H1 (cell line): Measurements from ENCODE around the gene SLC35D2. TPM values are rescaled to one million over a fixed set of nuclear protein-coding genes. Genes with fewer than 3 reads are reported as not detected.

Experiments
- CTCF ChIA-PET: fragments of 300-600 bp; sonication (Branson Sonifier 250); formaldehyde crosslinking; loops from one replicate; lab custom pipeline; 2021; ENCODE audit not compliant: partially characterized antibody; lab: Charles Lee
- POLR2A ChIA-PET: fragments of 300-600 bp; sonication (Branson Sonifier 250); formaldehyde crosslinking; loops from one replicate; lab custom pipeline; 2021; ENCODE audit warnings: inconsistent platforms; ENCODE audit not compliant: partially characterized antibody; lab: Charles Lee
- DNase-seq, 2 experiments: peaks; one replicate each; pipeline versions ENCODE4 v3.0.0 to v3.0.0-alpha.2; 2010 to 2022; ENCODE audit warnings: low spot score in 2 of 2, low read depth in 1 of 2, mixed read lengths in 1 of 2
- FAIRE-seq: peaks from 2 replicates; lab custom pipeline; 2011; peaks lifted over from hg19 to GRCh38; lab: Jason Lieb, UNC
- H2AFZ ChIP-seq: 2 replicates; pipeline ENCODE4 v1.8.1; 2012; ENCODE audit warnings: low read length, inconsistent platforms
- H2AK5ac ChIP-seq: 2 replicates; pipeline ENCODE4 v1.6.1; 2013; ENCODE audit warnings: low read depth, low read length
- H2BK120ac ChIP-seq: replicated peaks from 2 replicates; pipeline ENCODE3; 2013; ENCODE audit warnings: low read depth, low read length, inconsistent platforms
- H2BK12ac ChIP-seq: 2 replicates; pipeline ENCODE4 v1.6.1; 2013; ENCODE audit warnings: low read depth, low read length
- H2BK15ac ChIP-seq: 2 replicates; pipeline ENCODE4 v1.6.1; 2013; ENCODE audit warnings: low read length
- H2BK20ac ChIP-seq: 2 replicates; pipeline ENCODE4 v1.6.1; 2013; ENCODE audit warnings: low read length
- H2BK5ac ChIP-seq: 2 replicates; pipeline ENCODE4 v1.6.1; 2013; ENCODE audit warnings: low read depth, low read length
- H3K14ac ChIP-seq: 2 replicates; pipeline ENCODE4 v1.6.1; 2013; ENCODE audit warnings: inconsistent platforms; ENCODE audit not compliant: insufficient read length
- H3K18ac ChIP-seq: 2 replicates; pipeline ENCODE4 v1.6.1; 2013; ENCODE audit warnings: low read length; ENCODE audit errors: extremely low read depth
- H3K23ac ChIP-seq: 2 replicates; pipeline ENCODE4 v1.6.1; 2013; ENCODE audit warnings: inconsistent platforms; ENCODE audit not compliant: insufficient read length
- H3K23me2 ChIP-seq: 2 replicates; pipeline ENCODE4 v1.6.1; 2013; ENCODE audit warnings: low read depth, low read length
- H3K27ac ChIP-seq: 2 replicates; pipeline ENCODE4 v1.6.1; 2011; ENCODE audit warnings: low read depth, low read length, inconsistent platforms
- H3K27me3 ChIP-seq, 4 experiments: replicated peaks in 1 of 4; 1 replicate in 1 of 4; 2 replicates in 3 of 4; pipeline versions ENCODE4 v1.6.1 to v1.8.1; 2011 to 2013; ENCODE audit warnings: low read length in 3 of 4, mild to moderate bottlenecking in 3 of 4, inconsistent platforms in 2 of 4, mixed read lengths in 2 of 4, moderate library complexity in 1 of 4; ENCODE audit not compliant: control insufficient read depth in 3 of 4, insufficient read depth in 3 of 4; ENCODE audit errors: extremely low read depth in 1 of 4
- H3K36me3 ChIP-seq, 4 experiments: 2 replicates each; pipeline versions ENCODE4 v1.6.1 to v1.8.1; 2011 to 2013; ENCODE audit warnings: mild to moderate bottlenecking in 4 of 4, low read length in 3 of 4, moderate library complexity in 2 of 4, control low read depth in 1 of 4, inconsistent platforms in 1 of 4; ENCODE audit not compliant: insufficient read depth in 4 of 4, control insufficient read depth in 2 of 4
- H3K4ac ChIP-seq: replicated peaks from 2 replicates; pipeline ENCODE3; 2013; ENCODE audit warnings: low read length, low read depth, mixed read lengths, inconsistent platforms; ENCODE audit not compliant: insufficient read length
- H3K4me1 ChIP-seq, 4 experiments: replicated peaks in 1 of 4; 1 replicate in 1 of 4; 2 replicates in 3 of 4; pipeline versions ENCODE4 v1.6.1 to v1.8.1; 2011 to 2013; ENCODE audit warnings: low read length in 3 of 4, inconsistent platforms in 2 of 4, mixed read lengths in 1 of 4; ENCODE audit not compliant: insufficient read depth in 4 of 4, control insufficient read depth in 3 of 4
- H3K4me2 ChIP-seq, 2 experiments: 2 replicates each; pipeline versions ENCODE4 v1.6.1 to v1.8.1; 2011 to 2013; ENCODE audit warnings: low read depth in 2 of 2, low read length in 2 of 2, control low read depth in 1 of 2, inconsistent platforms in 1 of 2, mild to moderate bottlenecking in 1 of 2; ENCODE audit not compliant: insufficient read depth in 1 of 2
- H3K4me3 ChIP-seq, 4 experiments: fragments of 200-600, 300-600 bp in 1 of 4; sonication (generic), shearing (Covaris generic), sonication (Bioruptor Twin) in 1 of 4; 2 replicates each; pipeline versions ENCODE4 v1.5.1 to v1.8.1; 2011 to 2016; ENCODE audit warnings: low read length in 4 of 4, low read depth in 3 of 4, control low read depth in 2 of 4, inconsistent platforms in 2 of 4, mild to moderate bottlenecking in 2 of 4, mixed read lengths in 1 of 4, moderate library complexity in 1 of 4; ENCODE audit not compliant: insufficient read depth in 2 of 4; ENCODE audit errors: extremely low read depth in 1 of 4
- H3K56ac ChIP-seq: replicated peaks from 2 replicates; pipeline ENCODE3; 2013; ENCODE audit warnings: low read depth, mild to moderate bottlenecking, mixed read lengths, low read length, inconsistent platforms; ENCODE audit not compliant: insufficient read length
- H3K79me1 ChIP-seq: 2 replicates; pipeline ENCODE4 v1.6.1; 2013; ENCODE audit warnings: low read depth, low read length, control low read depth
- H3K79me2 ChIP-seq, 2 experiments: 2 replicates each; pipeline versions ENCODE4 v1.6.1 to v1.8.1; 2012 to 2013; ENCODE audit warnings: low read length in 2 of 2, mild to moderate bottlenecking in 2 of 2, inconsistent platforms in 1 of 2; ENCODE audit not compliant: insufficient read depth in 2 of 2, control insufficient read depth in 1 of 2
- H3K9ac ChIP-seq, 4 experiments: replicated peaks in 1 of 4; 1 replicate in 1 of 4; 2 replicates in 3 of 4; pipeline versions ENCODE4 v1.6.1 to v1.8.1; 2011 to 2013; ENCODE audit warnings: low read depth in 3 of 4, low read length in 3 of 4, control low read depth in 2 of 4, mild to moderate bottlenecking in 2 of 4, moderate library complexity in 2 of 4, inconsistent platforms in 1 of 4; ENCODE audit errors: extremely low read depth in 1 of 4
- H3K9me3 ChIP-seq, 2 experiments: 2 replicates each; pipeline versions ENCODE4 v1.6.1 to v1.8.1; 2012 to 2013; ENCODE audit warnings: mild to moderate bottlenecking in 2 of 2, moderate library complexity in 2 of 2, control low read depth in 1 of 2, inconsistent platforms in 1 of 2, low read depth in 1 of 2, low read length in 1 of 2, mixed read lengths in 1 of 2; ENCODE audit not compliant: insufficient read depth in 2 of 2
- H4K20me1 ChIP-seq, 2 experiments: replicated peaks in 1 of 2; 2 replicates each; pipeline versions ENCODE3 to v1.8.1; 2011 to 2013; ENCODE audit warnings: inconsistent platforms in 2 of 2, low read length in 2 of 2, mild to moderate bottlenecking in 1 of 2; ENCODE audit not compliant: insufficient read depth in 2 of 2, control insufficient read depth in 1 of 2
- H4K5ac ChIP-seq: 2 replicates; pipeline ENCODE4 v1.6.1; 2013; ENCODE audit warnings: low read length, low read depth, mixed read lengths, inconsistent platforms; ENCODE audit not compliant: insufficient read length
- H4K8ac ChIP-seq: 2 replicates; pipeline ENCODE4 v1.8.0; 2013; ENCODE audit warnings: mild to moderate bottlenecking, moderate library complexity, low read length, inconsistent platforms; ENCODE audit not compliant: insufficient read depth; ENCODE audit errors: extremely low read depth
- H4K91ac ChIP-seq: replicated peaks from 2 replicates; pipeline ENCODE3; 2013; ENCODE audit warnings: low read length, mixed read lengths, inconsistent platforms; ENCODE audit not compliant: insufficient read length
- BCL11A ChIP-seq, 2 experiments: IDR thresholded peaks; one replicate each; pipeline ENCODE4 v1.6.1; 2011; ENCODE audit warnings: low read depth in 2 of 2, low read length in 2 of 2, mild to moderate bottlenecking in 2 of 2
- CEBPB ChIP-seq: IDR thresholded peaks from 2 replicates; pipeline ENCODE4 v1.6.1; 2012; ENCODE audit warnings: low read depth, low read length
- CTBP2 ChIP-seq: IDR thresholded peaks from 2 replicates; pipeline ENCODE4 v1.7.0; 2011; ENCODE audit warnings: borderline replicate concordance, mild to moderate bottlenecking, moderate library complexity, mixed read lengths, low read length; ENCODE audit not compliant: insufficient read depth, insufficient read length
- GTF2F1 ChIP-seq: IDR thresholded peaks from 2 replicates; pipeline ENCODE4 v1.6.1; 2012; ENCODE audit warnings: low read depth, low read length, improper control_type of control experiment, borderline replicate concordance
- JUN ChIP-seq: IDR thresholded peaks from 2 replicates; pipeline ENCODE4 v1.6.1; 2011; ENCODE audit warnings: low read depth, mild to moderate bottlenecking, improper control_type of control experiment, low read length
- KDM5A ChIP-seq: fragments of 200-600 bp; IDR thresholded peaks from 2 replicates; pipeline ENCODE4 v1.7.1; 2012; ENCODE audit warnings: mild to moderate bottlenecking, low read length, inconsistent platforms, mixed read lengths
- POU5F1 ChIP-seq: IDR thresholded peaks from 2 replicates; pipeline ENCODE4 v1.6.1; 2011; ENCODE audit warnings: low read depth, mild to moderate bottlenecking, low read length, moderate library complexity
- RNF2 ChIP-seq: fragments of 200-900, 300-1000 bp; sonication (generic); IDR thresholded peaks from 2 replicates; pipeline ENCODE4 v1.7.1; 2016; ENCODE audit warnings: borderline replicate concordance, low read depth, mild to moderate bottlenecking, antibody characterized with exemption, low read length; ENCODE audit not compliant: poor library complexity, severe bottlenecking; ENCODE audit errors: missing control alignments
- RXRA ChIP-seq: IDR thresholded peaks from 2 replicates; pipeline ENCODE4 v1.6.1; 2011; ENCODE audit warnings: low read depth, mild to moderate bottlenecking, low read length, moderate library complexity; ENCODE audit not compliant: insufficient read depth
- SP2 ChIP-seq: IDR thresholded peaks from 2 replicates; pipeline ENCODE4 v1.6.1; 2012; ENCODE audit warnings: mild to moderate bottlenecking, low read length, inconsistent platforms
- TAF1 ChIP-seq: IDR thresholded peaks from 2 replicates; pipeline ENCODE4 v1.6.1; 2011; ENCODE audit warnings: mild to moderate bottlenecking, low read depth, low read length
- ZNF274 ChIP-seq: IDR thresholded peaks from 2 replicates; pipeline ENCODE4 v1.7.0; 2012; ENCODE audit warnings: low read length, borderline replicate concordance; ENCODE audit errors: extremely low read depth
- WGBS, 2 experiments: shearing (Covaris generic) in 1 of 2; methylation state at CpG; one replicate each; pipeline versions ENCODE4 v1.1.6 to v1.1.7; 2013 to 2015; ENCODE audit warnings: low lambda C conversion rate in 2 of 2, mixed read lengths in 2 of 2, inconsistent platforms in 1 of 2, low coverage in 1 of 2, missing lambda C conversion rate in 1 of 2; ENCODE audit not compliant: insufficient replicate concordance in 2 of 2, insufficient coverage in 1 of 2, insufficient read length in 1 of 2; ENCODE audit errors: extremely low coverage in 1 of 2, missing lambda C conversion rate in 1 of 2; 5-methylcytosine and 5-hydroxymethylcytosine counted together
- polyA plus RNA-seq, 7 experiments: library from polyadenylated mRNA; depleted of rRNA in 3 of 7; stranded (reverse) in 5 of 7; unstranded in 2 of 7; fragments of >200 nt in 5 of 7; fragments of 200-250 nt in 2 of 7; gene quantifications; 1 replicate in 5 of 7; 2 replicates in 1 of 7; 4 replicates in 1 of 7; pipeline versions ENCODE4 v1.2.1 to v1.2.3, GENCODE V29; 2011 to 2013; ENCODE audit warnings: missing spikeins in 2 of 7, mixed read lengths in 2 of 7
- total RNA-seq: library from RNA; stranded (reverse); fragmentation: NEBNext Ultra II Directional; extraction: Animal tissue kit (Norgen Biotek cat#: 25700); gene quantifications from 2 replicates; pipeline ENCODE4 v1.2.1, GENCODE V29; 2021
- TF ChIP-seq, protein P1 (sequence below): IDR thresholded peaks from 2 replicates; pipeline ENCODE4 v1.6.1; 2012; ENCODE audit warnings: inconsistent platforms

Gene SLC35D2
- total and polyA plus RNA-seq, 2 of the 8 experiments (the other 6 are each of a cell fraction or from before 2014, with no cell fraction given) = 9.6 to 11.5 TPM

DNA sequence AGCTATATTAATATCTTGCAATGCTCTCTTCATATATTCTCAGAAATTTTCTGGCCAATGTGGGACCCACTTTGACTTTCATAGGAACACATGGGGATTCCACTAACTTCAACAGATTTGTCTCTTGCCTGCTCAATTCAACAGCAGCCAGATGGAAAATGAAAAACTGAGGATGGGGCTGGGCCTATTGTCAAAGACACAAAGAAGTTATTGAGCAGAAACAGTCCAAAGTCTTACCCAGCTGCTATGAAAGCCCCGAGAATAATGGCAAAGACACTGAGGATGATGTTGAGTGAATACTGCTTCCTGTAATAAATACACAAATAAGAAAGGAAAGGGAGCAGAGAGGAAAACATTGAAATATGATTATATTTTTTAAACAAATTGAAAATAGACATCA lies 32.6 kb downstream of the SLC35D2 start:
- Histone ChIP-seq H3K4me2 (no peak overlapping the region), H2AFZ (no peak overlapping the region), H2AK5ac (no peak overlapping the region), H3K9me3 (peaks cover 0 to 4% of the 10 kb centered on the region in 2 experiments; a peak in 2 of 4 replicates), H2BK5ac (no peak overlapping the region), H4K5ac (no peak overlapping the region), H3K18ac (no peak overlapping the region), H3K23ac (no peak overlapping the region), H3K79me1 (no peaks in the 10 kb centered on the region), H3K14ac (no peak overlapping the region), H3K4me3 (no peak overlapping the region), H3K27me3 (no peaks in the 10 kb centered on the region), H3K4me1 (peaks cover 0 to 6% (median 4%) of the 10 kb centered on the region in 4 experiments; a peak in 2 of 7 replicates), H2BK12ac (no peak overlapping the region), H3K79me2 (no peaks in the 10 kb centered on the region), H3K4ac (no peak overlapping the region), H3K9ac (no peak overlapping the region), H3K36me3 (no peaks in the 10 kb centered on the region; a peak in 1 of 8 replicates), H3K56ac (no peak overlapping the region), H2BK15ac (no peak overlapping the region), H2BK20ac (no peak overlapping the region), H3K27ac (no peak overlapping the region), H4K91ac (no peak overlapping the region), H2BK120ac (no peak overlapping the region), H4K20me1 (no peaks in the 10 kb centered on the region), H3K23me2 (no peaks in the 10 kb centered on the region), H4K8ac (no peak overlapping the region)
- CTCF ChIA-PET = interaction anchor here (1.0 to 1.4 kb wide), 2 partner anchors 44 to 105 kb away, joined by 3 read pairs; no protein-coding TSS in a partner anchor
- WGBS, 2 experiments = 92% methylated on average over 1 of the region's 1 CpG; no CpG with 5 or more reads in 1 of the 2 experiments
- no peak for FAIRE-seq
- POLR2A ChIA-PET = no interaction called here
- DNase-seq = no peak
- TF ChIP-seq, protein P1, sequence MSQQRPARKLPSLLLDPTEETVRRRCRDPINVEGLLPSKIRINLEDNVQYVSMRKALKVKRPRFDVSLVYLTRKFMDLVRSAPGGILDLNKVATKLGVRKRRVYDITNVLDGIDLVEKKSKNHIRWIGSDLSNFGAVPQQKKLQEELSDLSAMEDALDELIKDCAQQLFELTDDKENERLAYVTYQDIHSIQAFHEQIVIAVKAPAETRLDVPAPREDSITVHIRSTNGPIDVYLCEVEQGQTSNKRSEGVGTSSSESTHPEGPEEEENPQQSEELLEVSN = no peak
- no peak for TF ChIP-seq GTF2F1
- no peak for TF ChIP-seq RXRA
- no peak for TF ChIP-seq CTBP2
- no peak for TF ChIP-seq KDM5A
- TF ChIP-seq SP2 = no peak
- no peak for TF ChIP-seq TAF1
- TF ChIP-seq CEBPB = no peak
- TF ChIP-seq RNF2 = no peak
- no peak for TF ChIP-seq BCL11A (IDR thresholded peaks at IDR 0.05; ENCODE audit: low read depth in 2 of 2, low read length in 2 of 2)
- TF ChIP-seq ZNF274 = no peak
- TF ChIP-seq POU5F1 = no peak
- no peak for TF ChIP-seq JUN
